Neutrophil (primary cell): ENCODE measurements around the gene DSCAML1.

ENCODE experiments used
- H3K27ac ChIP-seq: fragments of 200-600 bp; sonication (generic); 2 replicates; pipeline ENCODE4 v1.5.1; 2016; ENCODE audit warnings: mild to moderate bottlenecking, moderate library complexity
- H3K27me3 ChIP-seq: fragments of 200-600 bp; sonication (generic); 2 replicates; pipeline ENCODE4 v1.6.0; 2016; ENCODE audit warnings: mild to moderate bottlenecking
- H3K36me3 ChIP-seq: fragments of 200-600 bp; sonication (generic); 2 replicates; pipeline ENCODE4 v1.5.1; 2017
- H3K4me1 ChIP-seq, 2 experiments: fragments of 200-600 bp in 1 of 2; sonication (generic) in 1 of 2; 1 replicate in 1 of 2; 2 replicates in 1 of 2; pipeline versions ENCODE4 v1.5.1 to v1.6.1; 2013 to 2016; ENCODE audit warnings: low read depth in 1 of 2, low read length in 1 of 2, mild to moderate bottlenecking in 1 of 2, moderate library complexity in 1 of 2; ENCODE audit not compliant: control insufficient read depth in 1 of 2, insufficient read depth in 1 of 2
- H3K4me3 ChIP-seq, 2 experiments: fragments of 200-600 bp in 1 of 2; sonication (generic) in 1 of 2; 1 replicate in 1 of 2; 2 replicates in 1 of 2; pipeline ENCODE4 v1.5.1; 2013 to 2016; ENCODE audit warnings: low read depth in 1 of 2, low read length in 1 of 2, mild to moderate bottlenecking in 1 of 2, moderate library complexity in 1 of 2
- H3K9me3 ChIP-seq: fragments of 200-600 bp; sonication (generic); 2 replicates; pipeline ENCODE4 v1.5.1; 2016
- TF ChIP-seq, protein P1 (sequence below): fragments of 200-600 bp; sonication (generic); IDR thresholded peaks from 2 replicates; pipeline ENCODE4 v1.5.1; 2016; ENCODE audit warnings: antibody characterized with exemption

DSCAML1 gene

GRCh38 chr11:117391181-117391580 is 405.8 kb downstream of the DSCAML1 start:
- Histone ChIP-seq H3K4me1 (no peaks in the 10 kb centered on the region), H3K27ac (no peak overlapping the region), H3K36me3 (peaks cover 54% of the 10 kb centered on the region)

DNA sequence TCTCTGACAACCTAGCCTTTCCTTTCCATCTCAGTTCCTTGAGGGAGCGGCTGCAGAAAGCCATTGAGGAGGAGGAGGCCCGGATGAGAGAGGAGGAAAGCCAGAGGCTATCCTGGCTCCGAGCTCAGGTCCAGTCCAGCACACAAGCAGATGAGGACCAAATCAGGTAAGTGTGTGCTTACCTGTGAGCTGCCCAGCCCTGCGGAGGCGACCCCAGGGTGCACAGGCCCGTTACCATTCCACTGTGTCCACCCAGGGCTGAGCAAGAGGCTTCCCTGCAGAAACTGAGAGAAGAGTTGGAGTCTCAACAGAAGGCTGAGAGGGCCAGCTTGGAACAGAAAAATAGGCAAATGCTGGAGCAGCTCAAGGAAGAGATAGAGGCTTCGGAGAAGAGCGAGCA is 406.3 kb downstream of the DSCAML1 start:
- H3K27ac ChIP-seq = no peak overlapping the region
- H3K27me3 ChIP-seq = no peaks in the 10 kb centered on the region
- H3K4me3 ChIP-seq = no peak overlapping the region
- TF ChIP-seq, protein P1, sequence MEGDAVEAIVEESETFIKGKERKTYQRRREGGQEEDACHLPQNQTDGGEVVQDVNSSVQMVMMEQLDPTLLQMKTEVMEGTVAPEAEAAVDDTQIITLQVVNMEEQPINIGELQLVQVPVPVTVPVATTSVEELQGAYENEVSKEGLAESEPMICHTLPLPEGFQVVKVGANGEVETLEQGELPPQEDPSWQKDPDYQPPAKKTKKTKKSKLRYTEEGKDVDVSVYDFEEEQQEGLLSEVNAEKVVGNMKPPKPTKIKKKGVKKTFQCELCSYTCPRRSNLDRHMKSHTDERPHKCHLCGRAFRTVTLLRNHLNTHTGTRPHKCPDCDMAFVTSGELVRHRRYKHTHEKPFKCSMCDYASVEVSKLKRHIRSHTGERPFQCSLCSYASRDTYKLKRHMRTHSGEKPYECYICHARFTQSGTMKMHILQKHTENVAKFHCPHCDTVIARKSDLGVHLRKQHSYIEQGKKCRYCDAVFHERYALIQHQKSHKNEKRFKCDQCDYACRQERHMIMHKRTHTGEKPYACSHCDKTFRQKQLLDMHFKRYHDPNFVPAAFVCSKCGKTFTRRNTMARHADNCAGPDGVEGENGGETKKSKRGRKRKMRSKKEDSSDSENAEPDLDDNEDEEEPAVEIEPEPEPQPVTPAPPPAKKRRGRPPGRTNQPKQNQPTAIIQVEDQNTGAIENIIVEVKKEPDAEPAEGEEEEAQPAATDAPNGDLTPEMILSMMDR = no peak
- H3K9me3 ChIP-seq = no peaks in the 10 kb centered on the region
- H3K36me3 ChIP-seq = peaks cover 53% of the 10 kb centered on the region
- H3K4me1 ChIP-seq = no peaks in the 10 kb centered on the region

More at GRCh38 chr11:117391181-117391580, 405.8 kb downstream of the DSCAML1 start:
- Histone ChIP-seq H3K4me3 (no peak overlapping the region), H3K27me3 (no peaks in the 10 kb centered on the region), H3K9me3 (no peaks in the 10 kb centered on the region)
- TF ChIP-seq, protein P1 = no peak

DNA sequence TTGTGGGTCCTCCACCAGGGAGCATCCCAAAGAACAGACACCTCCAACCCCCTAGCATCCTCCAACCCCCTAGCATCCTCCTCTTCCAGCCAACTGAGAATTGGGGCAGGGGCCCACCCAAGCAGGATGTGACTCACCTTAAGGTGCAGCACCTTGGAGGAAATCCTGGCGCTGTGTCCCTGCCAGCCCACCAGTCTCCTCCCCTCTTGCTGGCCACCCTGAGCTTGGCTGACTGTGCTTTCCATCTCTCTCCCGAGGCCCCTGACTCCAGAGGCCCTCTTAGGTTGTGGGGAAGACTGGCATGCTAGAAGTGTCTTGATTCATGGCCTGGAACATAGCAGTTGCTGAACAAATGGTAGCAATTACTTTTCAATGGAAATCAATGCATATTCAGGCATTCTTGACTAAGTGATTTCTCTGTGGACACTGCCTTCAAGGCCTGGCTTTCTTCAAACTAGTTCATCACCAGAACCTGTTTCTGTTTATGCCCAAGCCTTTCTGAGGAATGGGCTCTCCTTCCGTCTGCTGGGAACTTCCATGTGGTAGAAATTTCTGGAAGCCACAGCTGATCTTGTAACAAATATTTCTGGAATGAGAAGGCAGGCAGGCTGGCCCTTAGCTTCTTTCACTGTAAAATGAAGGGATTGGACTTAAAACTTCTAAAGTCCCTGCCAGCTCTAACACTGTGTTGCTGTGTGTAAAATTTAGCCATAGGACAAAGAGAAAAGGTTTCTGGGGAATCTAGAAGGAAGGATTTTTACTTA is 408.8 kb downstream of the DSCAML1 start:
- no peak overlapping the region for H3K27ac ChIP-seq

GRCh38 chr11:117385906-117386305 is 411.1 kb downstream of the DSCAML1 start:
- no peak overlapping the region for H3K4me3 ChIP-seq
- H3K27ac ChIP-seq = no peak overlapping the region
- H3K9me3 ChIP-seq = no peaks in the 10 kb centered on the region
- H3K36me3 ChIP-seq = peaks cover 18% of the 10 kb centered on the region
- H3K4me1 ChIP-seq = no peaks in the 10 kb centered on the region
- no peaks in the 10 kb centered on the region for H3K27me3 ChIP-seq
- TF ChIP-seq, protein P1 = no peak

More for the DNA sequence above, 408.8 kb downstream of the DSCAML1 start:
- TF ChIP-seq, protein P1 = no peak
- H3K4me3 ChIP-seq = no peak overlapping the region
- H3K27me3 ChIP-seq = no peaks in the 10 kb centered on the region
- H3K4me1 ChIP-seq = no peaks in the 10 kb centered on the region
- H3K36me3 ChIP-seq = peaks cover 31% of the 10 kb centered on the region
- H3K9me3 ChIP-seq = no peaks in the 10 kb centered on the region

DNA sequence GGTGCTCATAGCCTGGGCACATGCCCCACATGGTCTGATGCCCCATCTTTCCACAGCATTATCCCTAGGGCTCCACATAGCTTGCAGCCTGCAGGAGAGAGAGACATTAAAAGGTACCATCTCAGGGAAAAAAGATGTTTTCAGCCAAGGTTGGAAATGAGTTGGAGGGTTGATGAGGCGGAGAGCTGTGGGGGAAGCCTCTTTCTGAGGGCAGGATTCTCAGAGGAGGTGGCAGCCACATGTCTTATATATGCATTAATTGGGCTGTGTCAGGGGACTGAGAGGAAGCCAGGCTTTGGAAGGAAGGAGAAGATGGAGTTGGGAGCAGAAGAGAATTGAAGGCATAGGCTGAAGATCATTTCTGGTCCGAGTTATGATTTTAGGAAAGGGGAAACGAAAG is 411.5 kb downstream of the DSCAML1 start:
- Histone ChIP-seq H3K4me3 (no peak overlapping the region), H3K36me3 (peaks cover 22% of the 10 kb centered on the region), H3K4me1 (no peaks in the 10 kb centered on the region), H3K27me3 (no peaks in the 10 kb centered on the region), H3K9me3 (no peaks in the 10 kb centered on the region), H3K27ac (no peak overlapping the region)
- TF ChIP-seq, protein P1 = no peak
